Gastrocnemius medialis (tissue), 4 donors: ENCODE data around the gene HMGCS2. TPM values are rescaled to one million over a fixed set of nuclear protein-coding genes. Genes with fewer than 3 reads are reported as not detected.

Source experiments
- ATAC-seq, 2 donors: fragments of 150-250 bp; one replicate each; pipeline ENCODE4 v1.9.1; 2016
- DNase-seq, 2 donors: peaks; one replicate each; pipeline ENCODE4 v3.0.0-alpha.2; 2019
- H3K27ac ChIP-seq, 4 donors: fragments of 200-600 bp; sonication (generic); 1 replicate in 1 of 4; 2 replicates in 3 of 4; pipeline ENCODE4 v1.5.1; 2016 to 2018; ENCODE audit warnings: mild to moderate bottlenecking in 2 of 4, moderate library complexity in 1 of 4
- H3K27me3 ChIP-seq, 3 donors: fragments of 200-600 bp; sonication (generic) in 2 of 3; 1 replicate in 1 of 3; 2 replicates in 2 of 3; pipeline versions ENCODE4 v1.5.1 to v1.6.0; 2016 to 2019; ENCODE audit warnings: mild to moderate bottlenecking in 1 of 3, moderate library complexity in 1 of 3
- H3K36me3 ChIP-seq, 2 donors: fragments of 200-600 bp; sonication (generic) in 1 of 2; one replicate each; pipeline ENCODE4 v1.5.1; 2017 to 2018
- H3K4me1 ChIP-seq, 2 donors: fragments of 200-600 bp; sonication (generic) in 1 of 2; one replicate each; pipeline ENCODE4 v1.5.1; 2016 to 2017; ENCODE audit warnings: mild to moderate bottlenecking in 2 of 2
- H3K4me3 ChIP-seq, 4 donors: fragments of 200-600 bp; sonication (generic) in 3 of 4; 1 replicate in 1 of 4; 2 replicates in 3 of 4; pipeline ENCODE4 v1.5.1; 2016 to 2019; ENCODE audit warnings: mild to moderate bottlenecking in 2 of 4
- H3K9me3 ChIP-seq, 3 donors: fragments of 200-600 bp; sonication (generic) in 2 of 3; 1 replicate in 1 of 3; 2 replicates in 2 of 3; pipeline ENCODE4 v1.5.1; 2016 to 2019
- CTCF ChIP-seq, 5 experiments: fragments of 450-650 bp in 3 of 5; fragments of 200-600 bp in 2 of 5; sonication (generic) in 2 of 5; IDR thresholded peaks in 4 of 5; conservative IDR thresholded peaks in 1 of 5; 1 replicate in 4 of 5; 2 replicates in 1 of 5; pipeline ENCODE4 v1.5.1; 2016 to 2019; ENCODE audit warnings: antibody characterized with exemption in 5 of 5, mild to moderate bottlenecking in 3 of 5, moderate library complexity in 3 of 5
- POLR2A ChIP-seq, 2 donors: fragments of 450-650 bp; IDR thresholded peaks; one replicate each; pipeline ENCODE4 v1.6.1; 2017; ENCODE audit warnings: antibody characterized with exemption in 2 of 2, mild to moderate bottlenecking in 2 of 2, moderate library complexity in 2 of 2
- in situ Hi-C, 4 donors: fragments of 200-750 bp; cut with MboI; loops; one replicate each; pipeline versions ENCODE4 v1.15.0 to v1.8.0; 2017; ENCODE audit warnings: low sequenced_read_pairs in 4 of 4
- intact Hi-C: fragments of 100-400 bp; cut with DNase I; formaldehyde crosslinking; loops from one replicate; pipeline ENCODE4 v1.15.1; 2023; ENCODE audit warnings: low total_unique reads
- total RNA-seq, 4 donors: library from RNA; depleted of rRNA; stranded (reverse); fragments of >200 nt; gene quantifications; one replicate each; pipeline versions ENCODE4 v1.1.0 to v1.2.3, GENCODE V29; 2016

The HMGCS2 gene
- total RNA-seq, 4 donors from 2014 or later = 1.2 to 9.2 (median 2.2) TPM; not detected in 1

- no peak overlapping the region for H3K27ac ChIP-seq
- no peaks in the 10 kb centered on the region for H3K9me3 ChIP-seq
- ATAC-seq = no peak
- intact Hi-C loops = no loop called here
- no peaks in the 10 kb centered on the region for H3K36me3 ChIP-seq
- no peak for DNase-seq
- no peaks in the 10 kb centered on the region for H3K27me3 ChIP-seq
- TF ChIP-seq CTCF (IDR thresholded peaks at IDR 0.05 in 4 of 5, conservative IDR thresholded peaks at IDR 0.05 in 1 of 5) = no peak
- no peak for TF ChIP-seq POLR2A (IDR thresholded peaks at IDR 0.05)
- no peak overlapping the region for H3K4me3 ChIP-seq
- no peaks in the 10 kb centered on the region for H3K4me1 ChIP-seq
- in situ Hi-C loops = no loop called here
Observed at GRCh38 chr1:119732465-119733168, 36.1 kb downstream of the HMGCS2 start.

GRCh38 chr1:119731741-119732430, 36.8 kb downstream of the HMGCS2 start:
- no peak for ATAC-seq
- DNase-seq = no peak
- no peaks in the 10 kb centered on the region for H3K9me3 ChIP-seq
- H3K4me3 ChIP-seq = no peak overlapping the region
- intact Hi-C loops (no loop called here), in situ Hi-C loops (no loop called here)
- H3K27ac ChIP-seq = no peak overlapping the region
- H3K4me1 ChIP-seq = no peaks in the 10 kb centered on the region
- no peaks in the 10 kb centered on the region for H3K27me3 ChIP-seq
- TF ChIP-seq CTCF (IDR thresholded peaks at IDR 0.05 in 4 of 5, conservative IDR thresholded peaks at IDR 0.05 in 1 of 5) (no peak), POLR2A (IDR thresholded peaks at IDR 0.05) (no peak)
- H3K36me3 ChIP-seq = no peaks in the 10 kb centered on the region

- H3K27ac ChIP-seq = no peak overlapping the region
- H3K9me3 ChIP-seq = no peaks in the 10 kb centered on the region
- in situ Hi-C loops (no loop called here), intact Hi-C loops (no loop called here)
- no peaks in the 10 kb centered on the region for H3K36me3 ChIP-seq
- ATAC-seq (no peak), DNase-seq (no peak)
- no peak for TF ChIP-seq POLR2A (IDR thresholded peaks at IDR 0.05)
- no peak for TF ChIP-seq CTCF (IDR thresholded peaks at IDR 0.05 in 4 of 5, conservative IDR thresholded peaks at IDR 0.05 in 1 of 5)
- H3K4me3 ChIP-seq = no peak overlapping the region
- no peaks in the 10 kb centered on the region for H3K27me3 ChIP-seq
- no peaks in the 10 kb centered on the region for H3K4me1 ChIP-seq
Observed at GRCh38 chr1:119731060-119731459, 37.6 kb downstream of the HMGCS2 start.

GRCh38 chr1:119729044-119729443, 39.7 kb downstream of the HMGCS2 start:
- Histone ChIP-seq H3K4me1 (no peaks in the 10 kb centered on the region), H3K27me3 (no peaks in the 10 kb centered on the region), H3K4me3 (no peak overlapping the region), H3K9me3 (no peaks in the 10 kb centered on the region), H3K36me3 (no peaks in the 10 kb centered on the region), H3K27ac (no peak overlapping the region)
- DNase-seq = no peak
- TF ChIP-seq POLR2A (IDR thresholded peaks at IDR 0.05) = no peak
- no peak for TF ChIP-seq CTCF (IDR thresholded peaks at IDR 0.05 in 4 of 5, conservative IDR thresholded peaks at IDR 0.05 in 1 of 5)
- no peak for ATAC-seq
- intact Hi-C loops = no loop called here
- in situ Hi-C loops = no loop called here
